HG03565 (cell line): ENCODE data around the gene C14orf119.

Experiments
- ATAC-seq: cut with Tn5 transposase; IDR thresholded peaks from one replicate; pipeline ENCODE4 v1.9.1; 2021; ENCODE audit warnings: mild to moderate bottlenecking, moderate library complexity; ENCODE audit not compliant: unreplicated experiment

The C14orf119 gene

DNA sequence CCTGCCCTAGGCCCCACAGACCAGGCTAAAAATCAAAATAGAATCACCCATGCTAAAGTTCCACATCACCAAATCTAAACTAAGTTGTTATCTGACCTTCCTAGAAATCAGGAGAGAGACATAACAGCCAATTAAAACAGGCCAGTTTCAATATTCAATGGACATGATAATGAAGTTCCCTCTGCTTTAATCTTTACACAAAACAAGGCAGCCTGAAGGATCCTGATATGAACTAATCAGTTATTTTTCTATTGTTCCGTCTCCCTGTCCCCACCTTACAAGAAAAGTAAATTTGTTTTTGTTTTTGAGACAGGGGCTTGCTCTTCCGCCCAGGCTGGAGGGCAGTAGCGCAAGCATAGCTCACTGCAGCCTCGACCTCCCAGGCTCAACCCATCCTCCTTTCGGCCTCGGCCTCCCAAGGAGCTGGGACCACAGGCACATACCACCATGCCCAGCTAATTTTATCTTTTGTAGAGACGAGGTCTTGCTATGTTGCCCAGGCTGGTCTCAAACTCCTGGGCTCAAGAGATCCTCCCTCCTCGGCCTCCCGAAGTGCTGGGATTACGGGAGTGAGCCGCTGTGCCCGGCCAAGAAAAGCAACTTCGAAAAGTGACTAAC is 29.1 kb downstream of the C14orf119 start:
- no peak for ATAC-seq

DNA sequence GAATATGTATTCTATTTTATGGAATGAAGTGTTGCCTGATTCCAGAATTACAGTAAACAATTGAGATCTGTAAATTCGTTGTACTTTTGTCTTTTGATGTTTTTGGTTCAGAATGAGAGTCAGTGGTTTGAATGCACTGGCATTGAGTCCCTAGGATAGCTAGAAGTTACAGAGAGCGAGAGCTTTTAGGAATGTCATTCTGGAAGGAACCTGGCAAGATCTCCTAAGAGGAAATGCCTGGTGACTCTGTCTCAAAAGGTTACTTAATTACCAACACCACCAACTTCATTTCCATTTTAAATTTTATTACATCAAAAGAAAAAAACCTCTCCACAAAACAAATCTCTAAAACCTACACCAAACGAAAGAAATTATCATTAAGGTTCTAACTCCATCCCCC is 29.7 kb downstream of the C14orf119 start:
- ATAC-seq: no peak

DNA sequence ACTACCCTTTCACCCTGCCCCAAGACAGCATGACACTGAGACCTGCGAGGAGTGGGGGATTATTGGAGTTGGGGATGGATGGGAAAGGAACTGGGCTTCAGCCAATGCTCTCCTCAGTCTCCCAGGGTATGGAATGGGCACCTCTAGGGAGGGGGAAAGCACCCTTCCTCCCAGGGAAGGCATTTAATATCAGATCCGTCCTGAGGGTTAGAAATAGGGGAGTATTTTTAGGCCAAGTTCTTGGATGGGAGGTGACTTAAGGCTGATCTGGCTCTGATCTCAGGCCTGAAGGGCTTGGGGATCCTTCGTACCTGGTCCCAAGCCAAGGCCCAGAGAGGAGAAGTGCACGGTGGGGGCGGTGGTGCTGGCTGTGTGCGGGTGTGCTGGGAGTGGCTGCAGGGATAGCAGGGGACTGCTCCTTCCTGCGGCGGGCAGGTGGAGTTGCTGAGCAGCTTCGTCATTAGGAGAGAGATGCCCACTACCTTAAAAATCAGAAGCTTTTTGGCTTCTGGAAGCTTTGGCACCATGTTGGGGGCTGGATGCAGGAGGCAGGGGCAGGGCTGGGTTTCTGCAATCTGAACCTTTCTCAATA is 30.7 kb downstream of the C14orf119 start:
- ATAC-seq: no peak

- no peak for ATAC-seq
Observed at GRCh38 chr14:23126548-23127278, 31.4 kb downstream of the C14orf119 start.

- ATAC-seq: no peak
Observed at GRCh38 chr14:23127861-23128260, 32.6 kb downstream of the C14orf119 start.

- ATAC-seq: no peak
Observed at GRCh38 chr14:23128969-23129758, 33.9 kb downstream of the C14orf119 start.

DNA sequence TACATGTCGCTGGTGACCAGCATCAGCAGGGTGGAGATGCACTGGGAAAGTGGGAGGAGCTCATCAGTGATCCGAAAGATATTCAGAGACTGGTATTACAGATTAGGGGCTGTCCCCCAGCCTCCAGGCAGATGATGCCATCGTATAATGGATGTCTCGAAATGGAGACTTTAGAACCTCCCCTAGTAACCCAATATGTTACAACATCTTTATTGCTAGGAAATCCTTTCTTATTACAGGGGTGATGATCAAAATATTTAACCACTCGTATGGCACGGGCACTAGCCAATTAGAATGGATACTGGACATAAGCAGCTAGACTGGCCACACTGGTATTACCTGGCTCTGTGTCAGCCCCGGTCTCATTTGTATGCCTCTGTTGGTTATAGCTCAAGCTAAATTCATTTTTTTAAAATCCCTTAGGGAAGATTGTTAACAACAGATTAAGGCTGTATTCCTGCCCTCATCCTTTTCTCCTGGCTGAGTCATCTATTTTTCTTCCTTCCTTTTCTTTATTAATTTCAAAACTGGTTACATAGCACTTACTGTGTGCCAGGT is 34.5 kb downstream of the C14orf119 start:
- no peak for ATAC-seq

DNA sequence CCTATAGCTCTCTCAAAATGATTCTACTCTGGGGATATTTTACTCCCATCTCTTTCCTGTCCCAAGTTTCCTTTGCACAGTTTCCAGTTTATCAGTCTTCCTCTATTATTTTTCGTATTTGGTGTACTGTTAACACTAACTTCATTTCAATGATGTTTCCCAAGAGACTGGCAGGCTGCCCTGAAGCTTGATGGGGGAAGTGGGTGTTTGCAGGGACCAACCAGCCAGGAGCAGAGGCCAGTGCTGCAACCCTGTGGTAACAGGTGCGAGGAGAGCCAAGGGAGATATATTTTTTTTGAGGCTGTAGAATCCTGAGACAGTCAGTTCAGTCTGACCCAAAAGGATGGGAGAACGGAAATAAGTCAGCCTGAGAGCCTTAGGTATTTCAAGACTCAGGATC is 35.6 kb downstream of the C14orf119 start:
- ATAC-seq: no peak

- no peak for ATAC-seq
Observed at GRCh38 chr14:23131482-23131881, 36.2 kb downstream of the C14orf119 start.

GRCh38 chr14:23132970-23133369 is 37.7 kb downstream of the C14orf119 start:
- no peak for ATAC-seq

DNA sequence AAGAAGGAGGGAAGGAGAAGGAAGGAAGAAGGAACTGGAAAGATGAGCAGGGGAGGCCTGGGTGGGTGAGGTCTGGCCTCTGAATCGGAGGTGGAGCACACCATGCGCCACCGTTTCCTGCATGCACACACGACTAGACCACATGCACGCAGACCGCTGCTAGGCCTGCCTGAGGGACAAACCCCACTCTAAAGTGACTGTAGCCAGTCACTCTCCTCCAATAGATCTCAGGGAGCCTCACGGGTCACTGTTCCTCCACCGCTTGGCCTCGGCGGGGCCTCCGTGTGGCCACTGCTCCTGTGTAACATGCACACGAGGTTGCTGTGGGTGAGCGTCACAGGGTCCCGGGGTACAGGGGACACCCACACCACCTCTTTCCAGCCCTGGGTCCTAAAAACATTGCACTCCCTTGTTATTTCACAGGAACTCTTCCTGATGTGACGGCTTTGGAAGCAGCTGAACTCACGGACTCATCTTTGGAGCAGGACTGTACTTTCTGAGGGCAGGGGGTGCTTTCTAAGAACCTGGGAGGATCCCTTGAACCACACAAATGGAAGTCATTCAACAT is 41.3 kb downstream of the C14orf119 start:
- ATAC-seq: no peak

DNA sequence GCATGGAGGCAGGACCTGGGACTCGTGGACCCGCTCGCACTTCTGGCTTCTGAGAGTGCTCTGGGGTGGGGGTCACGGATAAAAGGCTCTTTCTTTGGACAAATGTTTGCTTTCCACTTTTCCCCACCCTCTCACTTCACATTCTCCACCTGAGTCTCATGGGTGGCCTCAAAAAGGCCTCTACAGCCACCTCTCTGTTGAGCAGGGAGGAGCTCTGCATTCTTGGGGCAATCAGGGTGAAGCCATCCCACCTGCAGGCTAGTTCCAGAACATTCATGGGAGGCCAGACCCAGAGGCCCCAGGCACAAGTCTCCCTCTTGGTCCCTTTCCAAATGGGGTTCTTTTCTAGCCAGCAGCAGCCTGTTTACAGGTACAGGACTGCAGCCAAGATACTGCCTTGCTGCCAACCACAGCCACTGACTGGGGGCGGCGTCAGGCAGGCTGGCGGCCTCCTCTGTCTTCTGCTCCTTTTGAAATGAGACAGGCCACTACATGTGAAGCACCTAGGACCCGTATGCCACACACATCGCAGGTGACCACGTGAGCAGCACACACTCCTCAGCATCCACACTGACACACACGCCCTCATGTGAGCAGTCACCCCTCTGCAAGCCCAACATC is 42.0 kb downstream of the C14orf119 start:
- ATAC-seq: no peak

- no peak for ATAC-seq
Observed at GRCh38 chr14:23137813-23138535, 42.7 kb downstream of the C14orf119 start.

GRCh38 chr14:23139874-23140273 is 44.6 kb downstream of the C14orf119 start:
- no peak for ATAC-seq

DNA sequence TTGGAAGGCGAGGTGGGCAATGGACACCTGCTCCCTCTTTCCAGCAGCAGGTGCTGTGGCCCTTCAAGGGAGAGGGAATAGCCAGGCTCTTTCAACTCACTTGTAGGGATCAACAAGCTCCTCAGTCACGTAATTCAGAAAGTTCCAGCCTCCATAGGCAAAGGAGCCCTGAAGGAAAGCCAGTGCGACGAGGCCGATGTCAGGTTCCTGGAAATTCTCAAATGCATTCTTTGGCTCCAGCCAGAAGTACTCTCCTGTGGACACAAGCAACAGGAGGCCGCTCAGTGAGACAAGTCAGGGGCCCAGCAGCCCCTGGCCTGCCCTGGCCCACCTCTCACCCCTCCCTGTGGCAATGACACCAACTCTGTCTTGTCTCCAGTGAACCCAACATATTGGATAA is 45.1 kb downstream of the C14orf119 start:
- ATAC-seq: no peak

DNA sequence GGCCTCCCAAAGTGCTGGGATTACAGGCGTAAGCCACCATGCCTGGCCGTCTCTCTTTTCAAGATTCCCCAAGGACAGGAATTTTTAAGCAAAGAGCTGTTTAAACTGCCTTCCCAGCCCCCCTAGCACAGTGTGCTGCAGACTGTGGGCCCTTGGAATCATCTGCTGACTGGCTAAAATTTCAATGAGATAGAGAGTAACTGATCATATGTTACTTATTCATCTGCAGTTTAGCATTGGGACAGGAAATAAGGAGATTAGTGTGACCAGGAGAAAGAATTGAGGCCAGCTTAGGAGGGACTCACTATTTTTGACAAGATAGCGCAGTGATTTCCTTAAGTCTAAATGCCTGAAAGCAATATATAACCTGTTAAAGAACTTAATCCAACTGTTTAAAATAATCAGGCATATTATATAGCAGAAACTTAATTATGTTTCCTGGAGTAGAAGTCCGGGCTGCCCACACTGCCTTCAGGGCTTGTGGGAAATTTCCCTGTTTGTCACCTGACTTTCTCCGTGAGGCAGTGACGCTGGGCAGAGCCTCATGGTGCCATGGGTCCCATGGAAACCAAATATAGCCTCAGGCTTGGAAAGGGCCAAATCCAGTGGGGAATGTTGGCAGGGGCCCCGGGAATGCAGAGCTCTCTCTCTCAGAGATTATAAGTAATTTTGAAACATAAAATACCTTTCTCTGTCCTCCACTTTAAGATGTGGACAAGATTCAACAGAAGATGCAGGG is 46.6 kb downstream of the C14orf119 start:
- no peak for ATAC-seq

GRCh38 chr14:23142826-23143225 is 47.5 kb downstream of the C14orf119 start:
- no peak for ATAC-seq

DNA sequence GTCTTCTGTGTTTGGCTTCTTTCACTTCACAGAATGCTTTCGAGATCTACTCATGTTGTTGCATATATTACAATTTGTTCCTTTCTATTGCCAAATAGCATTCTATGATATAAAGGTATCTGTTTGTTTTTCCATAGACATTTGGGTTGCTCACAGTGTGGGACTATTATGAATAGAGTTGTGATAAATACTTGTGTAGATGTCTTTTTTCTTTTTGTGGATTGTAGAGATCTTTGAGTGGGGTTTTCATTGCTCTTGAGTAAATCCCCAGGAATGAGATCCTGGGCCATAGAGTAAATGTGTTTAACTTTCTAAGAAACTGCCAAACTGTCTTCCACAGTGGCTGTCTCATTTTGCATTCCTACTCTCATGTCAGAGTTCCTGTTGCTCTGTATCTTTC is 48.6 kb downstream of the C14orf119 start:
- ATAC-seq: no peak

GRCh38 chr14:23145794-23146350 is 50.6 kb downstream of the C14orf119 start:
- no peak for ATAC-seq
